K562 (cell line): ENCODE data around the gene DCP2. TPM values are rescaled to one million over a fixed set of nuclear protein-coding genes. Genes with fewer than 3 reads are reported as not detected.

Source experiments
- ATAC-seq: fragments of 200-7000 bp; cut with Tn5 transposase; 3 replicates; pipeline ENCODE4 v1.9.1; 2020; ENCODE audit warnings: moderate library complexity
- BruUV-seq: library from RNA; stranded (reverse); fragments of 400-500 nt; replicated peaks from 2 replicates; lab custom pipeline; 2021; lab: Mats Ljungman, UMichigan
- CTCF ChIA-PET: fragments of 300-600 bp; formaldehyde crosslinking; extraction: SDS; loops from one replicate; lab custom pipeline; 2021; ENCODE audit warnings: low intra/inter-chr PET ratio; lab: Yijun Ruan, JAX
- POLR2A ChIA-PET: fragments of 300-600, 350-650 bp; sonication (Branson Sonifier 250); formaldehyde crosslinking; extraction: SDS; loops from one replicate; lab custom pipeline; 2021; ENCODE audit warnings: antibody characterized with exemption, inconsistent platforms; lab: Yijun Ruan, JAX
- DNase-seq, 4 experiments: peaks; one replicate each; pipeline versions ENCODE4 v3.0.0 to v3.0.0-alpha.2; 2011 to 2018; ENCODE audit warnings: low spot score in 3 of 4, mixed read lengths in 3 of 4; ENCODE audit errors: extremely low read depth in 1 of 4
- FAIRE-seq: peaks from 2 replicates; lab custom pipeline; 2011; peaks lifted over from hg19 to GRCh38; lab: Jason Lieb, UNC
- H2AFZ ChIP-seq: 2 replicates; pipeline ENCODE4 v1.6.0; 2011; ENCODE audit warnings: low read depth, low read length, control low read depth, inconsistent platforms
- H3K27ac ChIP-seq: fragments of 200-600 bp; 3 replicates; pipeline ENCODE4 v1.8.0; 2011; ENCODE audit warnings: low read depth, mild to moderate bottlenecking, control low read depth, inconsistent platforms, low read length, moderate library complexity, mixed read lengths; ENCODE audit errors: extremely low read depth
- H3K27me3 ChIP-seq, 2 experiments: fragments of 300-600 bp in 1 of 2; 2 replicates in 1 of 2; 3 replicates in 1 of 2; pipeline versions ENCODE4 v1.6.0 to v1.8.0; 2011; ENCODE audit warnings: inconsistent platforms in 2 of 2, low read length in 2 of 2, mild to moderate bottlenecking in 1 of 2, mixed read lengths in 1 of 2, moderate library complexity in 1 of 2; ENCODE audit not compliant: control insufficient read depth in 2 of 2, insufficient read depth in 2 of 2
- H3K36me3 ChIP-seq: fragments of 300-600 bp; 3 replicates; pipeline ENCODE4 v1.8.0; 2011; ENCODE audit warnings: mild to moderate bottlenecking, low read length, inconsistent platforms; ENCODE audit not compliant: control insufficient read depth, insufficient read depth
- H3K4me1 ChIP-seq, 2 experiments: fragments of 200-600 bp in 1 of 2; replicated peaks in 1 of 2; 2 replicates in 1 of 2; 3 replicates in 1 of 2; pipeline versions ENCODE4 v1.5.1 to v1.8.0; 2011; ENCODE audit warnings: inconsistent platforms in 2 of 2, low read length in 2 of 2, mild to moderate bottlenecking in 1 of 2, mixed read lengths in 1 of 2, moderate library complexity in 1 of 2; ENCODE audit not compliant: control insufficient read depth in 2 of 2, insufficient read depth in 2 of 2
- H3K4me2 ChIP-seq: 2 replicates; pipeline ENCODE4 v1.6.1; 2011; ENCODE audit warnings: low read length, control low read depth, inconsistent platforms, mixed read lengths; ENCODE audit not compliant: insufficient read depth
- H3K4me3 ChIP-seq: fragments of 200-600 bp; sonication (generic), shearing (Covaris generic); 2 replicates; pipeline ENCODE4 v1.5.1; 2016; ENCODE audit warnings: control low read depth, inconsistent platforms
- H3K79me2 ChIP-seq: fragments of 200-600 bp; 3 replicates; pipeline ENCODE4 v1.8.0; 2011; ENCODE audit warnings: low read length, inconsistent platforms; ENCODE audit not compliant: control insufficient read depth, insufficient read depth
- H3K9ac ChIP-seq, 2 experiments: 2 replicates each; pipeline versions ENCODE4 v1.6.0 to v1.6.1; 2011; ENCODE audit warnings: low read depth in 2 of 2, low read length in 2 of 2, control low read depth in 1 of 2, inconsistent platforms in 1 of 2, mild to moderate bottlenecking in 1 of 2, mixed read lengths in 1 of 2; ENCODE audit not compliant: insufficient read depth in 1 of 2
- H3K9me1 ChIP-seq: one replicate; pipeline ENCODE4 v1.6.0; 2011; ENCODE audit warnings: inconsistent platforms, mild to moderate bottlenecking, low read length, moderate library complexity; ENCODE audit not compliant: control insufficient read depth, insufficient read depth
- H3K9me3 ChIP-seq: replicated peaks from 2 replicates; pipeline ENCODE4 v1.5.1; 2011; ENCODE audit warnings: low read depth, low read length, inconsistent platforms; ENCODE audit not compliant: control insufficient read depth, insufficient read depth
- H4K20me1 ChIP-seq: replicated peaks from 2 replicates; pipeline ENCODE4 v1.6.1; 2011; ENCODE audit warnings: low read length, inconsistent platforms, mixed read lengths; ENCODE audit not compliant: control insufficient read depth, insufficient read depth
- CAMTA2 ChIP-seq: fragments of 250-450 bp; sonication (Bioruptor Pico); conservative IDR thresholded peaks from 2 replicates; pipeline ENCODE4 v1.5.1; 2022
- CBX2 ChIP-seq: fragments of 200-600 bp; sonication (generic); IDR thresholded peaks from one replicate; pipeline ENCODE4 v1.6.1; 2012; ENCODE audit warnings: mild to moderate bottlenecking, low read length, inconsistent platforms; ENCODE audit not compliant: insufficient read depth, poor library complexity, severe bottlenecking
- E2F4 ChIP-seq: sonication (generic); formaldehyde crosslinking; IDR thresholded peaks from 2 replicates; pipeline ENCODE4 v1.8.0; 2022; ENCODE audit warnings: mild to moderate bottlenecking, low read depth, missing genetic modification reagents
- E4F1 ChIP-seq: fragments of 250-450 bp; sonication (Bioruptor Pico); IDR thresholded peaks from 2 replicates; pipeline ENCODE4 v1.5.0; 2021; ENCODE audit warnings: mild to moderate bottlenecking, borderline replicate concordance
- ETV1 ChIP-seq: fragments of 450-650 bp; conservative IDR thresholded peaks from 2 replicates; pipeline ENCODE4 v1.6.1; 2016; ENCODE audit warnings: missing genetic modification characterization, control low read depth, low read depth, missing compliant biosample characterization
- FOS ChIP-seq: IDR thresholded peaks from 3 replicates; pipeline ENCODE4 v1.6.1; 2011; ENCODE audit not compliant: insufficient read length; ENCODE audit errors: extremely low read depth
- HMG20B ChIP-seq: fragments of 250-450 bp; sonication (Bioruptor Pico); IDR thresholded peaks from 2 replicates; pipeline ENCODE4 v1.5.0; 2021; ENCODE audit warnings: mild to moderate bottlenecking
- PYGO2 ChIP-seq: fragments of 450-650 bp; IDR thresholded peaks from 2 replicates; pipeline ENCODE4 v1.6.1; 2016; ENCODE audit warnings: mild to moderate bottlenecking, missing genetic modification characterization, moderate library complexity, missing compliant biosample characterization
- SMARCB1 ChIP-seq: IDR thresholded peaks from 2 replicates; pipeline ENCODE4 v1.6.1; 2011; ENCODE audit warnings: improper control_type of control experiment, low read depth; ENCODE audit not compliant: insufficient read length
- TRIM24 ChIP-seq, 2 experiments: fragments of 450-650 bp; IDR thresholded peaks; 2 replicates each; pipeline ENCODE4 v1.6.1; 2016
- ZHX1 ChIP-seq: fragments of 150-350 bp; conservative IDR thresholded peaks from 2 replicates; pipeline ENCODE4 v1.6.1; 2014; ENCODE audit warnings: low read length
- ZNF133 ChIP-seq: fragments of 250-450 bp; sonication (Bioruptor Pico); IDR thresholded peaks from 2 replicates; pipeline ENCODE4 v1.4.0; 2020; ENCODE audit warnings: mild to moderate bottlenecking
- ZNF239 ChIP-seq: fragments of 250-450 bp; sonication (Bioruptor Pico); IDR thresholded peaks from 2 replicates; pipeline ENCODE4 v1.4.0; 2020; ENCODE audit warnings: mild to moderate bottlenecking
- WGBS: fragments of 100-300 bp; shearing (Covaris generic); methylation state at CpG from one replicate; pipeline ENCODE4 v1.1.6; 2016; ENCODE audit warnings: low coverage, mixed read lengths; ENCODE audit not compliant: insufficient coverage; ENCODE audit errors: missing lambda C conversion rate; 5-methylcytosine and 5-hydroxymethylcytosine counted together
- in situ Hi-C: fragments of 300-500 bp; cut with MboI; formaldehyde crosslinking; loops from 4 replicates; pipeline ENCODE4 v1.15.0; 2018; ENCODE audit warnings: inconsistent platforms, mixed read lengths
- intact Hi-C: fragments of 100-400 bp; cut with micrococcal nuclease; formaldehyde crosslinking; loops from 2 replicates; pipeline ENCODE4 v1.14.2; 2022
- polyA plus RNA-seq, 8 experiments: library from polyadenylated mRNA; depleted of rRNA in 4 of 8; stranded (reverse) in 5 of 8; unstranded in 3 of 8; fragments of >200 nt; fragmentation: Nextera tagmentation in 2 of 8; fragmentation: Illumina TruSeq in 1 of 8; extraction: Ambion mirVana in 2 of 8; extraction: Trizol in 1 of 8; gene quantifications; 2 replicates each; pipeline versions ENCODE4 v1.2.1 to v1.2.3, GENCODE V29; 2011 to 2014; ENCODE audit warnings: inconsistent platforms in 1 of 8, missing spikeins in 1 of 8
- total RNA-seq, 7 experiments: library from RNA; depleted of rRNA in 6 of 7; stranded (reverse); fragments of >200 nt in 6 of 7; fragmentation: Illumina TruSeq in 2 of 7; extraction: Trizol in 2 of 7; gene quantifications; 2 replicates each; pipeline versions ENCODE4 v1.2.1 to v1.2.3, GENCODE V29; 2011 to 2021; ENCODE audit warnings: low replicate concordance in 1 of 7

The DCP2 gene
- total and polyA plus RNA-seq, 9 of the 15 experiments (the other 6 are each of a cell fraction or from before 2014, with no cell fraction given): 25.9 to 109 (median 46.7) TPM

- in situ Hi-C loops: no loop called here
- H3K9me3 ChIP-seq: no peaks in the 10 kb centered on the region
- TF ChIP-seq HMG20B (CRISPR knock-in tag) (no peak), CAMTA2 (CRISPR knock-in tag) (no peak), ZNF133 (no peak), ETV1 (tag) (no peak), CBX2 (no peak), ZNF239 (no peak), PYGO2 (tag) (no peak), TRIM24 (IDR thresholded peaks at IDR 0.05) (no peak), FOS (no peak), E2F4 (no peak), E4F1 (CRISPR knock-in tag) (no peak), ZHX1 (no peak), SMARCB1 (no peak)
Measured at GRCh38 chr5:113048931-113049330, 72.3 kb downstream of the DCP2 start.

More at GRCh38 chr5:113048931-113049330, 72.3 kb downstream of the DCP2 start:
- no peak overlapping the region for H3K4me2 ChIP-seq
- FAIRE-seq: no peak
- H3K27me3 ChIP-seq: no peaks in the 10 kb centered on the region
- CTCF ChIA-PET: no interaction called here
- no peak overlapping the region for H2AFZ ChIP-seq
- no peaks in the 10 kb centered on the region for H4K20me1 ChIP-seq
- ATAC-seq: peak; percentile 2; the same call in 1 of the 3 replicates
- POLR2A ChIA-PET: no interaction called here
- H3K27ac ChIP-seq: no peak overlapping the region
- no peak overlapping the region for H3K9ac ChIP-seq
- H3K36me3 ChIP-seq: no peaks in the 10 kb centered on the region
- peaks cover 34 to 43% of the 10 kb centered on the region in 2 experiments; a peak in 4 of 5 replicates for H3K4me1 ChIP-seq
- no peaks in the 10 kb centered on the region for H3K9me1 ChIP-seq
- H3K4me3 ChIP-seq: no peak overlapping the region
- intact Hi-C loops: no loop called here
- WGBS: 92% methylated on average over 7 of the region's 10 CpGs
- no peak for DNase-seq
- no peaks in the 10 kb centered on the region for H3K79me2 ChIP-seq
- no TSS peak for BruUV-seq
